HT-29 (cell line): ENCODE measurements around the gene BCL2L15. TPM values are rescaled to one million over a fixed set of nuclear protein-coding genes. Genes with fewer than 3 reads are reported as not detected.

Experiments used
- DNase-seq: peaks from one replicate; pipeline ENCODE4 v3.0.0-alpha.2; 2015; ENCODE audit warnings: low spot score
- total RNA-seq: library from RNA; depleted of rRNA; stranded (reverse); fragments of >200 nt; shearing (Covaris generic); gene quantifications from 2 replicates; pipeline ENCODE4 v1.2.3, GENCODE V29; 2014

The BCL2L15 gene
- total RNA-seq, 1 experiment from 2014 or later: 23.4 TPM

DNA sequence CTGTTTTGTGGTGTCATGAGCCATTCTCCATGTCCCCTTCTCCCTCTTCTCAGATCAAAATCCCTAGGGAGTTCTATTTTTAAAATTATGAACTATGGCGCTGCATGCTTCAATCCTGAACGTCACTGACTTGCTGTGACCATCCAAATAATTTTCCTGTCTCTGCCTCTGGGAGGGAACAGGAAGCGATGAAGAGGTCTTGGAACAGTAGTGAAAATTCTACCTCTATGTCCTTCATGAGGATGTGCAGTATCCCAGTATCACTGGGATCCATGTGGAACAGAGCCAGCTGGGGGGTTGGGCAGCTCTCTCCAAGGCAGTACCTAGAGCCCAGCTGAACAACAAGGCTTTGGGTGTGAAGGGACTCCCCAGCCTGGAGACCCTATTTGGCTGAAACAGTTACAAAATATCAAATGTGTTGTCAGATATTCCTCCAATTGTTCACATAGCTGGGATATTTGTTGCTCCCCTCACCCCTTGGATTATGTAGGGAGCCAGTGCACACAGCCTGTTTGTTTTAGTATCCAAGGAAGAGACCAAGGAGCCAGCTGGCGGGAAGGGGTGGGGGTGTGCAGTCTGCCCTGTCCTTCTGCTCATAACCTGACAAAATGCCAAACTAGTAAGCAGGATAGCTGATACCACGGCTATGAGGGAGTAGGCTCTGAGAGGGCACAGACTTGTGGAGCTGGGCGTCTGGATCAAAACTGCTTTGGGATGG lies 25.4 kb upstream of the BCL2L15 start:
- DNase-seq: no peak

DNA sequence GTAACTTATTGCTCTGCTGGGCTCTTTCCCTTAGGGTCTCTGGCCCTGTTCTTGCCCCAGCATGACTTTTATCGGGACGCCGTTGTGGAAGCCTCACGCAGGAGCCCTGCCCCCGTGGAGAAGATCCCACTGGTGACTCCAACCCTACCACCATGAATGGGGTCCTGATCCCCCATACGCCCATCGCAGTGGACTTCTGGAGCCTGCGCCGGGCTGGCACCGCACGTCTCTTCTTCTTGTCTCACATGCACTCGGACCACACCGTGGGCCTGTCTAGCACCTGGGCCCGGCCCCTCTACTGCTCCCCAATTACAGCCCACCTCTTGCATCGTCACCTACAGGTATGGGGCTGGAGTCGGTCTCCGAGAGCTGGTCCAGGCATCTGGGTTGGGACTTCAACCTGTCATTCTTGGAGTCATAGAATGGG lies 18.1 kb upstream of the BCL2L15 start:
- peak; percentile 44 for DNase-seq

DNA sequence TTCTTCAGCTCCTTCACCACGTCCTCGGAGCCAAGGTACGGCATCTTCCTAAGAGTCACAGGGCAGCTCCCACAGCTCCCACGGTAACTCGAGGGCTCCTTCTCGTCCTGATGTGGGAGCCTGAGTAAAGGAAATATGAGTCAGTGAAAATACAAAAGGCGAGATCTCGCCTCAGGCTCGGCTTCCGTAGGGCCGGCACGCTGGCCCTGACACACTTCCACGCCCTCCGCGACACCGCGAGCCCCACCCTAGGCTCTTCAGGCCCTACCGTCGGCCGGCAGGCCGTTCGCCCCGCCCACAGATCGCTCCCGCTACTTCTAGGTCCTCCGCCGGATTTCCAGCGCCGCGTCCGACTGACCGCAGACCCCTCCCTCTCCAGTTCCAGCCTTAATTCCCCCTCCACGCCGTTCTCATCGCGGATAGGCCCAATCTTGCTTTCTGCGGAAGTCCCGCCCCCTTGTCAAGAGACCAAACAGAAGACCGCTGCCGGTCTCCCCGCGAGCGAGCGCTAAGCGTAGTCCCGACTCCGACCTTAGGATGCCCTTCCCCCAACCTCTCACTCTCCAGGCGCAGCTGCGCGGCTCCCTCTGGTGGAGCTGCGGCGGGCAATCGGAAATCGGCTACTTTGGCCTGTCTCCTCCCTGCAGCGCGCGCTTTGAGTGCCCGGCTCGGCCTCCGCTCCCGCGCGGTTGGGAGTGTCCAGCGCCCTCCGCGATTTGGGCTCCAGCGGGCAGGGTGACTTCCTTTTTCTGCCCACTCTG lies 17.5 kb upstream of the BCL2L15 start, which contains the start of the genes AP4B1 and DCLRE1B:
Gene AP4B1 (minus strand): TSS at position 126 of the 761 bp plus-strand sequence. CDS start 82 bp downstream, at position 44.
Gene DCLRE1B (plus strand): TSS at position 653 of the 761 bp plus-strand sequence. CDS start 261 bp downstream, outside the sequence.
- DNase-seq: peak; percentile 99

DNA sequence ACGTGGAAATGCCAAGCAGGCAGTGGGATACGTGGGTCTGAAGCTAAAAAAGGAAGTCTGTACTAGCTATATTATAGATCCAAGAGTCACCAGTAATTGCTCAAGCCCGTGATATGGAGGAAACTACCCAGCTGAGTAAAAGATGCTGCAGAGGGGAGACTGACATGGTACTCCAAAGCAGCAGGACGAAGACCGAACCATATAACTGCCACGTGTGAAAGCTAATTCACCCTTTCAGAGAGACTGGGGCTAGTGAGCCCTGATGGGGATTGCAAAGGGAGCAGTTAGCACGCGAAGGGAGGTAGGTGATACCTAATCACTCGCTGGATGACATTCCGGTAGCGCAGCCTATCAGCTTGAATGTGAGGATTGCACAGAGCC lies 16.9 kb upstream of the BCL2L15 start:
- peak; percentile 76 for DNase-seq

DNA sequence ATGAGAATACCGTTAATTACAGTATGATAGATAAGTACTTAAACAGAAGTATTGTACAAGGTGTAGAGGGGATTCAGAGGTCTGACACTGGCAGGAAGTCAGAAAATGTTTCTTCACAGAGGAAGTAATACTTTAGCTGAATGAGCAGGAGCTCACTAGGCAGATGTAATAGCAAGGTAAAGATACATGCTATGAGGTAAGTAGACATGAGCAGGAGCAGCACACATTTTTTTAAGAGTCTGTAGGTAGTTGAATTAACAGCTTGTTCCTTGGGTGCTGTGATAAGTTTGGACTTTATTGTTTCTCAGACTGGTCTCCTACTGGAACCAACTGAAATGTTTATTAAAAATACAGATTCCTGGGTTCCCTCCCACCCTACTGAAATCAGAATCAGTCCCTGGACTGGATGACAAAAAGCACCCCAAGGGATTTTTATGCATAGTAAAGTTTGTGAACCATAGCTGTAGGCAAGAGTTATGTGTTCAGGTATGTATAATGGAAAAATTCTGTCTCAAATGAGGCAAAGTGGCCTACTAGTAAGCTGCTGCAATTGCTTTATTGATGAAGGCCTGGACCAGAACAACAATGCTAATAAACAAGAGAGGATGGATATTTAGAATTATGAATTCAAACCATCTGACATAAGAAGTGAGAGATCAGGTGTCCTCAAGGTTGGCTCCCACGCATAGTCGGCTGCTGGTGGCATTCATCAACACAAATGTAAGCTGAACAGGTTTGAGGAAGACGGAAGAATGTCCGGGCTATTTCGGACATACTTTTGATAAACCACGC lies 16.3 kb upstream of the BCL2L15 start:
- DNase-seq: peak; percentile 15

DNA sequence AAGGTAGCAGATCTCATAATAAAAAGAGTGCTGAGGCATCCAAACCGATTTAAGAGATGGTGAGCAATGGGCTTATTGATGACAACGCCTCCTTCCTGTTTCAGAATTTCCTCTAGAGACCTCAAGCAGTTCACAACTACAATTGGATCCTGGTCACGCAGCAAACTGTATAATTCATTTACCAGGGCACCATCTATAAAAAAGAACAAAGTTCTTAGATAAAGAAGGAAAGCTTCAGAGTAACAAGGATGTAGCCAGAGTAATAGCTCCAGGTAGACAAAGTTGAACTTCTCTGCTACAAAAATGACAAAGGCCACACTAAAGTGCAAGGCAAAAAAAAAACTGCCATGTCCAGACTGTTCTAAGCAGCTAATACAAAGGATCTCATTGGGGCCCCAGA lies 13.8 kb upstream of the BCL2L15 start:
- DNase-seq: no peak

DNA sequence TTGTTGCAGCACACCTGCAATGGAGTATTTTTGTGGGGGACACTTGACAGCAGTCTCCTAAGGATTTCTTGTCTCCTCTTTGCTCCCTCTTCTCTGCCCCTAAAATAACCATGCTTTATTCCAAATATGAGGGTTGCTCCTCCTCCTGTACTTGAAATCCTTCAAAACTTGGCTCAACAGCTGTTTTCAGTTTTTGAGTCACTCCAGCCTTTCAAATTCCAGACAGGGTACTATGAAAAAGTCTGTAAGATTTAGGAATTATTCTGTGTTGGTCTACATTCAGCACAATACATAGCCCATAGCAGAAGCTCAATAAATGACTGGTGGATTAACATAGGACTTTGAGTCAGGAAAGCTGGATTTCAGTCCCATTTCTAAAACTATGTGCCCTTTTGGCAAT lies 11.7 kb upstream of the BCL2L15 start:
- no peak for DNase-seq

DNA sequence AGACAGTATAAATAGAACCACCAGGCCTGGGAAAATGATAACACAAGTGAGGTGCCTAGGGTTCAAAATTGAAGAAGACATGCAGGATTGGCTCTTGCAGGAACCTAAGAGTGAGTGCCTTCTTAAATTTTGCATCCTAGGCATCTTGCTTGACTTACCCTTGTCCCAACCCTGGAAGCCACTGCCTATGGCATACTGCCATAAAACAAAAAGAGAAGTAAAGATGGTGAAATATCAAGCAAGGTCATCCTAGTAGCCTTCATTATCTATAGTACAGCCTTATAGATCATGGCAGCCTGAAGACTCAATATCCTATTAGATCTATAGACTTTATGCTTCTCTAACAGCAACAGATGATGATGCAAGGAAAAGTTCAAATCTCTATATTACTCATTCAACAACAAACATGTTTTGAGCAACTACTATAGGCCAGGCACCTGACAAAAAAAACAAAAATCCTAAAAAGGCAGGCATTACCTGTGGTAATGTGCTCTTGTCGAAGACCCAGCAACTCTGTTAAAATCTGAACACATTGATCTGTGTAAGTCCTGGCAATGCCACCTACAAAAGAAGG lies 10.9 kb upstream of the BCL2L15 start:
- DNase-seq: no peak

DNA sequence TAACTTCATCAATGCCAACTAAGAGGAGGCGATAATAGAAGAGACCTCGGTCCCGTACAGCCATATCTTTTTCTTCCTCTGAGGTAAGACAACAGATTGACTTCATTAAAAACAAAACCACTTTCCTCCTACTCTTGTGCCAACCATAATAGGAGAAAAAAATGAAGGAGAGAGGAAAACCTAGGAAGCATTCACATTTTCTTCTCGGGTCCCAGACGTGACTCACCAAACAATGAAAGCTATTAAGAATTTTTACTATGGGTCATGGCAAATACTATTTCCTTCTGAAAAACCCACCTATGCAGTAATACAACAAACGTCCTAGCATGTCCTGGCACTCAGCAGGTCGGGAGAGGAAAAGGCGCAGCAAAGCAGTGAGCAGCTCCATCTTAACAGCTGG lies 8.6 kb upstream of the BCL2L15 start:
- no peak for DNase-seq

DNA sequence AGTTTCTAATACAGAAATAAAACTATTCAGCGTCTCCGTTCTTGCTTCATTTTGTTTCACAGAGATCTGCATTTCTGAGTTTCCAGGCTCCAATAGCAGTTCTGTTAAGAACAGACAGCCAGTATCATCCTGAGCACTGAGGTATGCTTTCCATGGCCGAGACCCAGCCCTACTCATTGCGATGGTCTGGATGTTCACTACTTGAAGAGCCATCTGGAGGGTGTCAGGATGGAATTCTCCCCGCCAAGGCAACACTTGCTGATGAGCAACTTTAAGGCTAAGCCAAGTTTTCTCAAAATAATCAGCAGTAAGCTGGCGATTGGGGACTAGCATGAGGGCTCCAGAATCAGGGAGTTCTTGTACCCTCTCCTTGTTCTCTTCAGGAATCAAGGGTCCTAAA lies 7.7 kb upstream of the BCL2L15 start:
- DNase-seq: no peak

DNA sequence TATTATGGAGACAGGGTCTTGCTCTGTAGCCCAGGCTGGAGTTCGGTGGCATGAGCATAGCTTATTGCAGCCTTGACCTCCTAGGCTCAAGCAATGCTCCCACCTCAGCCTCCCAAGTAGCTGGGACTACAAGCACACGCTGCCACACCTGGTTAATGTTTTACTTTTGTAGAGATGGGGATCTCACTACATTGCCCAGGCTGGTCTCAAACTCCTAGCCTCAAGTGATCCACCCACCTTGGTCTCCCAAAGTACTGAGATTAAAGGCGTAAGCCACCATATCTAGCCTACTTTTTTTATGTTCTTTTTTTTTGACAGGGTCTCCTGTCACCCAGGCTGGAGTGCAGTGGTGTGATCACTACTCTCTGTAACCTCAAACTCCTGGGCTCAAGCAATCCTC lies 5.9 kb upstream of the BCL2L15 start:
- DNase-seq: no peak

DNA sequence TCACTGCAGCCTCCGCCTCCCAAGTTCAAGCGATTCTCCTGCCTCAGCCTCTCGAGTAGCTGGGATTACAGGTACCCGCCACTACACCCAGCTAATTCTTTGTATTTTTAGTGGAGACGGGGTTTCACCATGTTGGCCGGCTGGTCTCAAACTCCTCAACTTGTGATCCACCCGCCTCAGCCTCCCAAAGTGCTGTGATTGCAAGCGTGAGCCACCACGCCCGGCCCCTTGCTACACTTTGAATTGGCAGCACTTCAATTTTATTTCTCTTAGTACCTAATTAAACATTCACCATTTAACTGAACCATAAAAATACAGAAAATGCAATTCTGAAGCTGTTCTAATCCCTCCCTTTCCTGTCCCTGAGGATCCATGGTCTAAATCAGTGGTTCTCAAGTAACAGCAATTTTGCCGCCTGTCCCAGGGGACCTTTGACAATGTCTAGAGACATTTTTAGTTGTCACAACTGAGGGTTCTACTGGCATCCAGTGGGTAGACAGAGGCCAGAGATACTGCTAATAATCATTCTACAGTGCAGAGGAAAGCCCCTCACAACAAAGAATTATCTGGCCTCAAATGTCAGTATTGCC lies 4.3 kb upstream of the BCL2L15 start:
- no peak for DNase-seq

DNA sequence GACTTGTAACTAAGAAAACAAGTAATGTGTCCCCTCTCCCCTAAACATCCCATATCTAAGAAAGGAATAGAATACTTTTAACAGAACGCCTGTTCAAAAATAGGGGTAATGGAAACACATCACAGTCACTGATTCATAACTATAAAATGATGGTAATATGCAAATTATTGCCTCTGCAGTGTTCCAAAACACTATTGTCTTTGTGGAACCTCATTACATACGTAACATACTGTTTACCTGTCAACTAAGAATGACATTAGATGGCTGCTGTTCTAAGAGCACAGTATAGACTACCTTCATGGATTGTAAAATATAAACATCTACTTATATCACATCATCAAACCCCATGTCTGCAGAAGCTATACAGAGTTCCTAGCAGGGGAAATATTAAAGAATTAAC lies 3.4 kb upstream of the BCL2L15 start:
- DNase-seq: no peak

DNA sequence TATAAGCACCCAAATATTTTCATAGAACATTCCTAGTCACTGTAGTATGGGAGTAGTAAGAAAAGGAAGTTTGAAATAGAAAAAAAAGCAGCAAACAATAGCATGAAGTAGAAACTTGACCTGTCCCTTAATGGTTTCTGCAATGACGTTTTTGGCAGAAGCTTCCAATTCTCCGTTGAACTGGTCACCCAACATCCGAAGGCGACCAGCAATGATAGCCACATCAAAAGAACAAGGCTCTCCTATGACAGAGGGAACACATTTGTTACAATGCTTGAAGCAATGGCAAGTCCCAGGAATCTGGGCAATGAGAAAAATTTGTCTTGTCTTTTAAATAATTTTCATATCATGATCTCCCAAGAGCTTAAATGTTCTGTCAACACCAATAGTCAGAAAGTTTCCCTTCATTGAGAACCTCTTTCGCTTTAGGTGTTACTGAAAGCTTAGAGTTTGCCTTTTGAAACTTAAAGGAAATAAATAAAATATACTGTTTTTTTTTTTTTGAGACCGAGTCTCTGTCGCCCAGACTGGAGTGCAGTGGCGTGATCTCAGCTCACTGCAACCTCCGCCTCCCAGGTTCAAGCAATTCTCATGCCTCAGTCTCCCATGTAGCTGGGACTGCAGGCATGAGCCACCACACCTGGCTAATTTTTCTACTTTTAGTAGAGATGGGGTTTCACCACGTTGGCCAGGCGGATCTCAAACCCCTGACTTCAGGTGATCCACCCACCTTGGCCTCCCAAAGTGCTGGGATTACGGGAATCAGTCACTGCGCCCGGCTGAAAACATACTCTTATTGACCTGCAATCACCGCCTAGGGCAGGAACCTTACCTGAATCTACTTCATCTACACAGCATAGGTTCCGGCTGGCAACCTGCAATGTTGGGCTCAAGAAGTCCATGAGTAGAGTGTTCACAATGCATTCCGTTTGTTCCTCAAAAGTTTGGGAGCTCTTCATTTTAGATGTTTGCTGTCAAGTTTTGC lies 672 bp downstream of the BCL2L15 start:
- peak; percentile 37 for DNase-seq

DNA sequence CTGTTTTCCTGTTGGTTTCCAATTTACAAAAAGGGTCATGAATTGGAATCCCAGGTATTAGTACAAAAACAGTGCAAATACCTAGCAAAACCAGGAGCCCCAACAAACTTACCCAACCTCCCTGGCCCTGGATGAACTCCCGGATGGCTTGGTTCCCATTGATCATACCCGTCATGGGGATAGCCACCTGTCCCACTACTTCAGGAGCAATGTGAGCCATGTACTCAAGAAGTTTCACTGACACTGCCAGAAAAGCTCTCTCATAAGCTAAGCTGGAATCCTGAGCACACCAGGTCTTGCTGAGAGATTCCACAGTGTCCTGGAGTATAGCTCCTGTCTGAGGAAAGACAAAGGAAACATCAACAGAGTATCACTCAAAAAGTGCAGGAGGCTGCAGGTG lies 5.7 kb downstream of the BCL2L15 start:
- DNase-seq: no peak

DNA sequence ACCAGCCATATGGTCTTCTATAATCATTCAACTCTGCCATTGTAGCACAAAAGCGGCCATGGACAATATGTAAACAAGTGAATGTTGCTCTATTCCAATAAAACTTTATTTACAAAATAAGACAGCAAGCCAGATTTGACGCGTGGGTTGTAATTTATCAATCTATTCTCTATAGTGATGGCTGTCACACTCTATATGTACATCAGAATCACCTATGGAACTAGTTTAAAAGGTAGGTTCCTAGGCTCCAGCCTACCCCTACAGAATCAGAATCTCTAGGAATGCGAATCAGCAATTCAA lies 7.7 kb downstream of the BCL2L15 start:
- no peak for DNase-seq

DNA sequence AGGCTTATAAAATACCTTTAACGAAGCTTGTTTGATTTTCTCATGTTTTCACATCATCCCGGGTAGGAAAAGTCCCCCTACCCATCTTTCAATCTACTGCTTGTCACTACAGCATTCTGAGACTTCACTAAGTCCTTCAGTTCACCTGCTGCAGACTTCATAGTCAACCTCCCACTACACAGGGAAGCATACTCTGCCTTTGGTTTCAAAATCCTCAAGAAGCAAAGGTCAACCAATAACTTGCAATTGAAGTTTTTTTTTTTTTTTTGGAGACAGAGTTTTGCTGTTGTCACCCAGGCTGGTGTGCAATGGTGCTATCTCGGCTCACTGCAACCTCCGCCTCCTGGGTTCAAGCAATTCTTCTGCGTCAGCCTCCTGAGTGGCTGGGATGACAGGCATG lies 11.2 kb downstream of the BCL2L15 start:
- DNase-seq: no peak

DNA sequence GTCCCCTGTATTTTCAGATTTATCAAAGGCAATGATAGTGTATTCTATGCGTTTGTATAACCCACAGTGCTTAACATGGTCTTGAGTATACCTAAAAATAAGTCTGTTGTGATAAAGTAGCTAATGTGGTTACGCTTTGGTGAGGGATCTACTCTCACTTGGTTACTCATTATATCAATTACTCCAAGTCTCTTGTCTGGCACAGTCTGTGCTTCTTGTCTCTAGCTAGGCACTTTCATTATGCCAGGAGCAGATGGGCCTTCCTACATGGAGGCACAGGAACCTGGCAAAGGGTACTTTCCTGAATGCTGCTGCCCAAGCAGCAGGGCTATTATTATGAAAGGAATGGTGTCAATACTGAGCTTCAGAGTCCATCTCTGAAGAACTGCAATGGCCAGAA lies 11.7 kb downstream of the BCL2L15 start:
- no peak for DNase-seq

DNA sequence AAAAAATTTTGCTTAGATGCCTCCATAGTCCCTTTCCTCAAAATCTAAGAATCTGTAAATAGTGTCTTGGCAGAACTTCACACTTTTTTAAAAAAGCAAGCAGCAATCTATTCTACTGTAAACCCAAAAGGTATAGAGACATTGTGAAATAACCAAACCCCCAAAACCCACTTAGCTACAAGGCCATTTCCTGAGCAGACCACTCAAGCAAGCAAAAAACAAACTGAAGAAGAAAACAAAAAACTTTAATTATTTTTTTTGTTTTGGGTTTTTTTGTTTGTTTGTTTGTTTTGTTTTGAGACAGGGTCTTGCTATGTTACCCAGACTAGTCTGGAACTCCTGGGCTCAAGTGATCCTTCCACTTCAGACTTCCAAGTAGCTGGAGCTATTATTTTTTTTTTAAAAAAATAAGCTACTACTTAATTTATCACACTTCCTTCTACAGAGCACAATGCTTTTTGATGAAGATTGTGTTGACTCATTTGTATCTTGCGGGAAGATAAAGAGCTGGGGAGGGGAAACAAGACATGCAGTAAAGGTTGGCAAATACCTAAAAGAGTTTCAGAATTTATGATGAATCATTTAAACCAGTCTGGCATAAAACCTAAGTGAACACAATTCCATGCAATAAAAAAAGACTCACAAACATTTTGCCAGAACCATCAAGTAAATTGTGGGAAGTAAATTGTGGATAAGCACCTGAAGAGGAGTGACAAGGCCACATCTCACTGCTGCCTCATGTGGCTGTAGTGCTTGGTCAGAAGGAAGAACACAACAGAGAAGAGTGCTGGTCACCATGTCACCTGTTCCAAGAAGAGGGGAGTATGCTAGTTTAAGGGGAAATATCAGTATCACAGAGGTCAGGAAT lies 13.1 kb downstream of the BCL2L15 start:
- peak; percentile 50 for DNase-seq
